Stomach (tissue), 4 donors: ENCODE data around the gene RGS3.

Experiments used
- CTCF ChIP-seq, 7 experiments: fragments of 450-650 bp in 4 of 7; fragments of 200-600 bp in 3 of 7; sonication (generic) in 3 of 7; IDR thresholded peaks; one replicate each; pipeline ENCODE4 v1.5.1; 2016 to 2019; ENCODE audit warnings: antibody characterized with exemption in 7 of 7, control low read depth in 2 of 7, mild to moderate bottlenecking in 1 of 7
- EP300 ChIP-seq: sonication (generic); formaldehyde crosslinking; IDR thresholded peaks from one replicate; pipeline ENCODE4 v1.6.1; 2017; ENCODE audit warnings: antibody characterized with exemption

DNA sequence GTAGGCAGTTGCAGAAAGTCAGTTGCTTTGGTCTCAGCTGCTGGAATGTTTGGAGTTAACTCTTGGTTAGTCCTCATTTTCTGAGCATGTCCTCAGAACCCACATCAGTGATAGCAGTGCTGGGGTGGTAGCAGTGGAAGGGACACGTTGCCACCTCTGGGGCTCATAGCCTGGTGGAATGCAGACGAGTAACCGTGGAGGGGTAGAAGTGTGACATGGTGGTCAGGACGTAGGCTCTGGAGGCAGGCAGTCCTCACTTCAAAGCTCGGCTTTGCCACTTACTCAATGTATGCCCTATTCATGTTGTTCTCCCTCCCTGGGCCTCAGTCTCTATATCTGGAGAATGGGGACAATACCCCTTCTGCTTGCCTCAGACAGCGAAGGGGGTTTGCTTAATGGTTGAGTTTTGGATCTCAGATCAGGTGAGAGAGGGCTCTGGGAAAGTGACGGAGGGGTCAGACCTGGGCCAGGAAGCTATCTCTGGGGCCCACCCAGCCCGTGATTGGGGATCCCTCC, 62.8 kb downstream of the RGS3 start:
- no peak for TF ChIP-seq CTCF (IDR thresholded peaks at IDR 0.05)
- no peak for TF ChIP-seq EP300
